ENCODE results near the gene GAPVD1.
"Not testable (repeated sequence)": the region's sequence is repeated elsewhere in the genome, so short reads cannot be mapped to it uniquely, and the experiment has no call there.

GAPVD1 gene

DNA sequence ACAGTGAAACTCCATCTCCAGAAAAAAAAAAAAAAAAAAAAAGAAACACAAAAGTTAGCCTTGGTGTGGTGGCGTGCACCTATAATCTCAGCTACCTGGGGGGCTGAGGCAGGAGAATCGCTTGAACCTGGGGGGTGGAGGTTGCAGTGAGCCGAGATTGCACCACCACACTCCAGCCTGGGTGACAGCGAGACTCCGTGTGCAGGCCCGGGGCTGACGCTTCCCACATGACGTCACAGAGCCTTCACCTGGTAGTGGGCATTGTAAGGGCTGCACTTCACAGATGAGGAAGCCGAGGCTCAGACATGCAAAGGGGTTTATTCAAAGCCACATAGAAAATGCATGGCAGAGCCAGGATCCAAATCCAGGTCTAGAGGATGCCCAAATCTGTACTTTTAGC is 114.2 kb downstream of the GAPVD1 start:
- DNase-seq, result no peak

DNA sequence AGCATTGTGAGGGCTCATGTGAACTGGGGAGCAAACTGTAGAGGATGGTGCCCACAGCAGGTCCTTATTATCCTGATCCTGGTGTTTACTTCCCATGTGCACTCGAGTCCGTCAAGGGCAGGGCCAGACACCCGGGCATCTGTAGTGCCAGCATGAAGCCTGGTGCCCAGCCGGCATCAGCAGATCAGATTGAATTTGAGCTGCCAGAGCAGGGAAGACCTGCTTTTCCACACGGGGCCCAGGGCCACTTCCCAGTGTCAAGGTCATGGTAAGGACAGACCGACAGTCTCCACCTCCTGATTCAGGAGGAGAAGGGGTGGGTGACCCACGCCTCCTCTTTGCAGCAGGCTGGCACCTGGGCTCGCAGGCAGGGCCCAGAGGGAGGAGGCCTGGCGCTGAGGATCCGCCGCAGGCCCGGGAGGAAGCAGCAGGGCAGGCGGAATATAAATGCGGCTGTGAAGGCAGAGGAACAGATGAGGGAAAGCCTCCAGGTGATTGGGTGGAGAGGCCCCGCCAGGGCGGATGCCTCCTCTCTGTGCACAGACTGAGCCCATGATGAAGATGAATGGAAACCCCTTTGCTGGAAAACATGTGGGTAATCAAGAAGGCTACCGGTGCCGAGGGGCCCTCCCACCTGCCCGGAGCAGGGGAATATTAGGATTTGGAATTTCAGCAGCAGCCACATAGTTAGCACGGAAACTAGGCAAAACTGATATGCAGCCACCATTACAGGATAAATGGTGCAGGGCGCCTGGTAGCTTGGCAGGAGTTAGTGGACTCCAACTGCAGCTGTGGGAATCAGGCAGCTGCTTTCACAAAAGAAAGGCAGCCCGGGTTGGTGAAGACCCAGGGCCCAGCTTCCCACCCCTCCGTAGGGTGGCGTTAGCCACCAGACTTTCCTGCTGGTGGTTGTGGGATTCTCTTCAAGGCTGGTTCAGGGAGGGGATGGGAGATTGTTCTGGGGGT is 114.9 kb downstream of the GAPVD1 start:
- DNase-seq, result no peak

DNA sequence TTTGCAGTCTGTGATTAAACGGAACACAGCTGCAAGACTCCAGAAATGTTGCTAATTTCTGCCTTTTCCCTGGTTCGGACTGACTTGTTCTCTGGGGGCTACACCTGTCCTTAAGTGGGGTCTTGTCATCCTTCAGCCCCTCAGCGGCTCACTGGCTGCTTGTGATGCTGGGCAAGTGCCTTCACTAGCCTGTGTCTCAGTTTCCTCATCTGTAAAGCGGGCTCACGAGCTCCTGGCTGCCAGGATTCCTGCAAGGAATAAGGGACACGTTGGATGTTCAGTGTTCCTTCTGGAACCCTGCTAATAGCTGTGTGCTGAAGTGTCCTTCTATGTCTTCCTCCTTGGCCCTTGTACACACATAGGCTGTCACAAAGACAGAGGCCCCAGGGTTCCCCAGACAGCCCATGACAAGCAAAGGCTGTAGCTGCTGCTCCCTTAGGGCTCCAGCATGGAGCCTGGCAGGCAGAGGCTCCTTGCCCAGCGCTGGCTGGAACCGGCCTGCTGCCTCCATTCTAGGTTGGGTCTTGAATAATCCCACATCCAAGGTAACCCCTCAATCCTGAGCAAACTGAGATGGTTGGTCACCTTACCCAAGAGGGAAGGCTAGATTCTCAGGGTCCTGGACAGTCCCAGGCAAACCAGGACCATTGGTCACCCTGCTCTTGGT is 116.1 kb downstream of the GAPVD1 start:
- no peak for DNase-seq

DNA sequence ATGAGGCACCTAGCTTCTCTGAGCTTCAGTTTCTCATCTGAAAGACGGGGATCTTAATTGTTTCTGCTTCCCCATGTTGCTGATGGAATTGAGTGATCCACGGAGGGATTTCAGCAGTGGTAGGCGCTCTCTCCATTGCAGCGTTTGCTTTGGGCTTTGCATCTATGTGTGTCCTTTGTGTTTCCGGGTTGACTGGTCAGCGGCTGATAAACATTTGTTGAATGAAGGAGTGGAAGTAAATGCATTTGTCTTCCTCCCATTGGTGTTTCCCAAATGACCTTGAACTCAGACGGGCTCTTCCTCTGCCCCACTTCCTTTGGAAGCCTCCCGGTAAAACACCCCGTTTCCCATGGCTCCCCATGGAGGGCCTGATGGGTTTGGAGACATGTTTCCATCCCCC is 117.2 kb downstream of the GAPVD1 start:
- no peak for DNase-seq

DNA sequence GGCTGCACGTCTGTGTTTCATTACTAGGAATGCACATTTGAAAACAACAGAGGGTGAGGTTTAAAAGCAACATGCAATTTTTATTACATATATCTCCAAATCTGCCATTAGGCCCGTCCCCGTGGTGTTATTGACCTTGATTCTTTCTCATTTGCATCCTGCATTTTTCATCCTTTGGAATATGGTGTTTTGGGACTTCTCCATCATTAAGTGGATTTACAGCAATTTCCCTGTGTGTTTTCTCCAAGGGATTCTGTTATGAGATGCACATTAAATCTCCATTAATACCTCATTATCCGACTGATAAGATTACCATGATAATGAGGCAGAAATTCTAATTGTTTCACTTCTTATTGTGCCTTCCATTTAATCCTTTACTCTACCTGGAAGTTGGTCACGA is 117.6 kb downstream of the GAPVD1 start:
- no peak for DNase-seq

DNA sequence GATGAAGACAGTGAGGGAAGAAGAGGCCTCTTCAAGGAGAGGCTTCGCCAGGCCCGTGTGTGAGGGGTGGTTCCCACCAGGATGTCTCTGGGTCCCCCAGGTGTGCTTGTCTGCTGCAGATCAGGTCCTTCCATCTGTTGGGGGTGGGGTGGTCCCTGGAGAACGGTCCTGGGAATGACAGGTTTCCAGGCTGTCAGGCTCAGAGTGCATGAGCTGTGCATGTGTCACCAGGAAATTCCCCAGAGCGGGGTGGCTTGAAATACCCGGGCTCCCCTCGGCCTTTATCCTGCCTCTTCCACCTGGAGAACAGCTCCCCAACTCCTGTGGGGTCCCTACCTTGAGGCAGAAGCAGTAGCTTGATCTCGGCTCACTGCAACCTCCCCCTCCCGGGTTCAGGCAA is 118.8 kb downstream of the GAPVD1 start:
- no peak for DNase-seq

DNA sequence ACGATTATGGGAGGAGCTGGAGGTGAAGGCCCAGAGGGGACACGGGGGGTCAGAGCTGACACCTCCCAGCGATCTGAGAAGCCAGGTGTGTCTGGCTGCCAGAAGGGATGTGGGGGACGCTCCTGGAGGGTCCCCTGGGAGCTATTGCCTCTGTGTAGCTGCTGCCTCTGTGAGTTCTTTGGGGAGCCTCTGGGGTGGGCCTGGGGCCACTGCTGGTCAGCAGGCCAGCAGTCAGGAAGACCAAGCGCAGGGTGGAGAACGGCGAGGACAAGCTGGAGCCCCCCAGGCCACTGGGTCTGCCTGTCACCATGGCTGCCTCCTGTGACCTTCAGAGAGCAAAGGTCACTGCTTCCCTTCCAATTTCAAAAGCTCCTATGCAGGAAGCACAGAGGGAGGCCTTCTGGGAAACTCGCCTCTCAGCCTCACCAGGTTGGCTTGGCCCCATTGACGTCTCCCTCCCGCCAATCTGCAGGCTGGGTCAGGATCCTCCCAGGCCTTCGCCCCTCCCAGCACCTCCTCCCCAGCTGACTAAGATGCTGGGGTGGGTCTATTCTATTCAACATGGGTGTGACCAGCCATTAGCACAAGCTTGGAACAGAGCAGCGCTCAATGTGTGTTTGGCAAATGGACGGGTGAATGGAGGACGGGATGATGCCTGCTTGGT is 126.4 kb downstream of the GAPVD1 start:
- DNase-seq, result no peak

DNA sequence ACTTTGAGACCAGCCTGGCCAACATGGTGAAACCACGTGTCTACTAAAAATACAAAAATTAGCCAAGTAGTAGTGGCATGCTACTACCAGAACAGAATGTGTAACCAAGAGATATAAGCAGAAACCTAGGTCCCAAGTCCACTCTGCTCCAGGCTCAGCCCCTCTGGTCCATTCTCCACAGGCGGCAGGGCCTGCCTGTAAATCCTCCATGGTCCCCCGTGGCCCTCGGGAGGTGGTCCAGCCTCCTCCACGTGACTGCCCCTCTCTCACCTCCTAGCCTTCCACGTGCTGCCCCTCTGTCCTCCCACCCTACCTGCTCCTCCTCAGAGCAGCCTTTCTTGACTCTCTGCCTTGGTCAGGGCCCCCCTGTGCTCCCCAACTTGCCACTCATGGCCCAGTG is 127.4 kb downstream of the GAPVD1 start:
- no peak for DNase-seq

DNA sequence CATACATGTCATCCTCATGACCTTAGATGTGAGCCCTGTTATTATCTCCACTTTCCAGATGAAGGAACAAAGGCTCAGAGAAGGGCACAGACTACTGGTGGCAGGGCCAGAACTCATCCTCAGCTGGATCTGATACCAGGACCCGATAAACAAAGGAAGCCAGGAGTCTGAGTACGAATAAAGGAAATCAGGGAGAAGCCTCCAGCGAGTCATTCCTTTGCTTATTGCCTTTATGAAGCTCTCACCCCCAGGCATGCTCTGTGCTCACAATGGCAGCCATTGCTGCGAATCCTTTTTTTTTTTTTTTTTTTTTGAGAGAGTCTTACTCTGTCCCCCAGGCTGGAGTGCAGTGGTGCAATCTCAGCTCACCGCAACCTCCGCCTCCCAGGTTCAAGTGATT is 130.1 kb downstream of the GAPVD1 start:
- peak; percentile 35 for DNase-seq

DNA sequence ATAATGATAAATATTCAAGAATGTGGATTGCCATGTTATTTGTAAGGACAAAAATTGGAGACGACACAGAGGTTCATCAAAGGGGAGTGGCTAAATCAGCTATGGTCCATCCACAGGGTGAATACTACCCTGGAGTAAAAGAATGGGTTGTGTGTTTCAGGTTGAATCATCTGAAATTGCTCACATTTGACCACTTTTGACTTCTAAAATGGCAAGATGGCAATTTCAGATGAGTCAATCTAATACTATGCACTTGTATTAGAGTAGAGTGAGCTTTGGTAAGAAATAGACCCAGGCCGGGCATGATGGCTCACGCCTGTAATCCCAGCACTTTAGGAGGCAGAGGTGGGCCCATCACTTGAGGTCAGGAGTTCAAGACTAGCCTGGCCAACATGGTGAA is 131.8 kb downstream of the GAPVD1 start:
- peak; percentile 22 for DNase-seq

DNA sequence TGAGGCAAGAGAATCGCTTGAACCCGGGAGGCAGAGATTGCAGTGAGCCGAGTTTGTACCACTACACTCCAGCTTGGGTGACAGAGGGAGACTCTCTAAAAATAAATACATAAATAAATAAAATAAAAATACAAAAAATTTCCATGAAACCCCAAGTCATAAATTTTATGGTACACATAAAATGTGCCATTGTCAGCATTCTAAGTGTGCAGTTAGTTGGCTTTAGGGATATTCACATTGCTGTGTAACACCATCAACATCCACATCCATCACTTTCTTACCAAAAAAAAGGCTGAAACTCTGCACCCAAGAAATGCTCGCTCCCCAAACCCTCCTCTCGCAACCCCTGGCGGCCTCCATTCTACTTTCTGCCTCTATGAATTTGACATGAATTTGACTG is 135.2 kb downstream of the GAPVD1 start:
- DNase-seq, result no peak

DNA sequence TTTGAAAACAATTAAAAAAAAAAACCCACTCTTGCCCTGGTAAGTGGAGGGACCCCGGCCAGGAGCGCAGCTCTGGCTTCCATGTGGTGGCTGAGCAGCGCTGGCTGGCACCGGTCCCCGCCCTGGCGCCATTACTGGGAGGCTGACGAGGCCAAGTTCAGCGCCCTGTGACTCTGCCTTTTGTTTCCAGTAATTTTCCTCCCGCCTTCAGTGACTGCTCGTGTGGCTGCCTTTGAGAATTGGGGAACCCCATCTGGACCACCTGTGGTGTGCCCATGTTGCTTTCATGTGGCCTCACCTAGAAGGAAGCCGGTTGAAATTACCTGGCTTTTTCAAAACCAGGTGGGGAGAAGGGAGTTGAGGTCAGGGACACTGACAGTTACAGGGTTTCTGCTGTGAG is 136.1 kb downstream of the GAPVD1 start:
- no peak for DNase-seq

DNA sequence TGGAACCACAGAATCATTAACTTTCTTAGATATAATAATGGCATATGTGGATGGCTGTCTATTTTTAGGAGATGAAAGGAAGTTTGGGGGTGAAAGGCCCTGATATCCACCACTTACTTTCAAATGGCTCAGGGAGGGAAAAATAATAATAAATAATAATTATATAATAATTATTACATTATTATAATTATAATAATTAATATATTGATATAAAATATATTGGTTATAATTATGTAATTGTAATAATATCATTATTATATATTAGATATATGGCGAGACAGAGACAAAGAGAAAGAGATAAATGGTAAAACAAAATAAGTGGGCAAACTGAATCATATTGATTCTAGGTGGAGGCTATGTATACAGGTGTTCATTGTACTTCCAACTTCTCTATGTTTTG is 136.6 kb downstream of the GAPVD1 start:
- no peak for DNase-seq

DNA sequence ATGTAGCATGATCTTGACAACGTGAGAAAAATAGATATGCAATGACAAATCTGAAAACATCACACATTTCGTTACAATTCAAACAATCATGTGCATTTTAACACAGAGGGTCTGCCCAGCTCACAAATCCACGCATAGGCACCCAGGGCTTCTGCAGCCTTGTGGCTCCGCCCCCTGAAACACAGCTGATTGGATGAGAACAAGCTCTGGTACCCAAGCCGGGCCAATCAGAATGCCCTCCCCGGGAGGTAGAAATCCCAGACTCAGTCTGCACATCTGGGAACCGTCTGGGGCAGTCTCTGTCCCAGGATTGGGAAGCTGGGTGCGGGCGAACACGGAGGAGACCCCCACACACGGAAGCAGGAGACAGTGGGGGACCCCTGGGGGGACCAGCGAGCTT is 137.5 kb downstream of the GAPVD1 start:
- DNase-seq, result no peak

DNA sequence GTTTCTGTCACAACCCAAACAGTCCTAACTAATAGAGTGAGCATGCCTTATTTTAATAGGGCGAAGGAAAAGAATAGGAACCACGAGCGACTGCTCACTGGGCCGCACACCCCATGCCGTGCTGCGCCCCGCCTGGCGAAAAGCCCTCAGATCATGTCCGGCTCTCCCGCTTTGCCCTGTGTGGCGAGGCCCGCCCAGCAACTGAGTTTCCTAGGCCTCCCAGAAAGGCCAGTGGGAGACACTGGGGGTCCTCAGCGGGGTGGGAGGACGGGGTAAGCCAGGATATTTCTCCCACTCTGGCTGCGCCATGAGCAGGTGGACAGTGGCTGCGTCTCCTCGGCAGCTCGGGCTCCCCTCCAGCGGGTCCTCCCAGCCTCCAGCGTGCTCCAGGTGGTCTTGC is 138.0 kb downstream of the GAPVD1 start:
- DNase-seq, result no peak

DNA sequence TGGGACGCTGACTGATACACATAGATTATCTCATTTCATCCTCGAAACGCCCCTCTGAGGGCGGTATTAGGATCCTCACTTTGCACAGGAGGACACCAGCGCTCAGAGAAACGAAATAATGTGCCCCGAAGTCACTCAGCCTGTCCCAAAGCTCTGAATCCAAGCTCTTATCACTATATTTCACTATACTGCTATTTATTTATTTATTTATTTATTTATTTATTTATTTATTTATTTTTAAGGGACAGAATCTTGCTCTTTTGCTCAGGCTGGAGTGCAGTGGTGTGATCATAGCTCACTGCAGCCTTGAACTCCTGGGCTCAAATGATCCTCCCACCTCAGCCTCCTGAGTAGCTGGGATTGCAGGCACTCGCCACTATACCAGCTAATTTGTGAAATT is 138.6 kb downstream of the GAPVD1 start:
- DNase-seq, result not testable (repeated sequence)

DNA sequence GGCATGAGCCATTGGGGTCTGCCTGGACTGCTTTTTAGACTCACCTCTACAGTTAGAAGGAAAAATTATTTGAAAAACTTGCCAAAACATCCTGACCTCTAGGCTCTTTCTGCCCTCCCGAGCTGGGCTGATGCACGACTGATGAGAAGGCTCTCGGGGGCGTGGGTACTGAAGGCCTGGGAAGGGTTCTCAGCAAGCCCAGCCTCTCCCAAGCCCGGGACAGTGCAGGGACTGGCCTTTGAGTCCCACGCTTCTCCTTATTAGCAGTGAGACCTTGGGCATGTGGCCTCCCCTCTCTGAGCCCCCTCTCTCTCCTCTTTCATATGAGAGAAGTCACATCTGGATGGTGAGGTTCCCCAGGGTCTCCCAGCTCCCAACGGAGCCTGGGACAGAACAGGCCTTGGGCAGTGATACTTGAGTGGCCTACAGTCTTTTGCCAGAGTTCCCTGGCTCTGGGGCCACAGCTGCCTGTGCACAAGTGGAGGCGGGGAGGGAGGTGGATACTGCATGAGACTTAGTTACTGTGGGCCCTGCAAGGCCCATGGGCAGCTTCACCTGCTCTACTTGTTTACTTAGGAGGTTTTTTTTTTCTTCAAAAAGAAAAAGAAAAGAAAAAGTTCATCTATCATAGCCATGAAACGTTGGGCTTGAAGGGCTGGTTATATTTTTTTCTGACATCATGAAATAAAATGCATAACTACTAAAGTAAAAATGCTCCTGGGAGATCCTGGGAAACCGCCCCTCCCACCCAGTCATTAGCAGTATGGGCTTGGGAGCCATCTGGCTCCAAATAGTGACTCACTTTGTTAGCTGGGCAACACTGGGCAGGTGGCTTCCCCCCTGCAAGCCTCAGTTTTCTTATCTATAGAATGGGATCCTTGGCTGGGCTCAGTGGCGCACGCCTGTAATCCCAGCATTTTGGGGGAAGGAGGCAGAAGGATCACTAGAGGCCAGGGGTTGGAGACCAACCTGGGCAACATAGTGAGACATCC is 139.4 kb downstream of the GAPVD1 start:
- DNase-seq, result peak; percentile 19

DNA sequence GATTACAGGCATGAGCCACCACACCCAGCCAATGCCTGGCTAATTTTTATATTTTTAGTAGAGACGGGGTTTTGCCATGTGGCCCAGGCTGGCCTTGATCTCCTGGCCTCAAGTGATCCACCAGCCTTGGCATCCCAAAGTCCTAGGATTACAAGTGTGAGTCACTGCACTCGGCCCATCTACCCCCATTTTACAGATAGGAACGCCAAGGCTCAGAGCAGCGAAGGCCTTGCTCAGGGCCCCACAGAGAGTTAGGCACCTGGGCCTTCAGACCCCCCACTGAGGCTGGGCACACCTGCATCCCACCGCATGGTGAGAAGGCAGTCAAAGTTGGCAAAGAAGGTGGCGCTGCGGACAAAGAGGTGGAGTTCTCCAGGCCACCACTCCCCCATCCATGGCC is 143.1 kb downstream of the GAPVD1 start:
- no peak for DNase-seq

DNA sequence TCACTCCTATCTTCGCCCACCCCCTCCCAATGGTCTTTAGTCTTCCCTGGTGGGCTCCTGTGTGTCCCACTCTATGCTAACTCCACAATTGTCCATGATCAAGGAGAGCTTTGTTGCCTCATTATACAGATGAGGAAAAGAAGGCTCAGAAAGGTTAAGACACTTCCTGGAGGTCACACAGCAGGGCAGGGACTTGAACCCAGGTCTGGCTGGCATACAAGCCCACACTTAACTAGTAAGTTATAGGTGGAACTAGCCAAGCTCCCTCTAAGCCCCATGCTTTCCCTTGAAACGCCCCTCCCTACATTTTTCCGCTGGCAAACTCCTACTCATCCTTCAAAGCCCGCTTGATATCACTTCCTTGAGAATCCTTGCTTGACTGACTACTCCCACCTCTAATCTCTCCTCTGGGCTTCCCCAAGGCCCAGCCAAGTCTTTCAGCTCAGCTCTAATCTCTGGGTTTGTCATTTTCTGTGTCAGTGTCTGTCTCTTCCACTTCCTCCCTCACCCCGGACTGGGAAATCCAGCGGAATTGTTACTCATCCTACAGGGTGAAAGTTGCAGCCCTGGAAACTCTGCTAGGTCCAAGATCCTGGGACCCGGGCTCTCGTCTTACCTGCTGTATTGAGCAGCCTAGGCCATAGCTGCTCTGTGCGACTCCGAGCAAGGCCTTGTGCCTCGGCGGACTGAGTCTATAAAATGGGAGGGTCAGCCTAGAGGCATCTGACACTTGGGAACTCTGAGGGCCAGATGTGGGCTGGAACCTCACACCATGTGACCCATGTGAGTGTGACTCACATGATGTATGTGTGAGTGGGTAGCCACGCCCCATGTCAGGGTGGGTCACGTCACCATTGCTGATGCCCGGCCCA is 144.5 kb downstream of the GAPVD1 start:
- DNase-seq, result peak; percentile 21

DNA sequence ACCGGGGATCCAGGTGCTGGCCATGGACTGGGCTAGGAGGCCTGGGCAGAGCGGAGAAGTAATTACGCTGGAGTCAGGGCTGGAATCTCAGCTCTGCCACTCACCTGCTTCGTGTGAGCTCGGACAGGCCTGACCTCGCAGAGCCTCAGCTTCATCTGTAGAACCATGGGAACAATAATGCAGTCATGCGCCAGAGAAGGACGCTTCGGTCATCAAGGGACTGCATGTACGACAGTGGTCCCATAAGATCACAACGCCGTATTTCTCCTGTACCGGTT is 145.1 kb downstream of the GAPVD1 start:
- DNase-seq, result no peak

DNA sequence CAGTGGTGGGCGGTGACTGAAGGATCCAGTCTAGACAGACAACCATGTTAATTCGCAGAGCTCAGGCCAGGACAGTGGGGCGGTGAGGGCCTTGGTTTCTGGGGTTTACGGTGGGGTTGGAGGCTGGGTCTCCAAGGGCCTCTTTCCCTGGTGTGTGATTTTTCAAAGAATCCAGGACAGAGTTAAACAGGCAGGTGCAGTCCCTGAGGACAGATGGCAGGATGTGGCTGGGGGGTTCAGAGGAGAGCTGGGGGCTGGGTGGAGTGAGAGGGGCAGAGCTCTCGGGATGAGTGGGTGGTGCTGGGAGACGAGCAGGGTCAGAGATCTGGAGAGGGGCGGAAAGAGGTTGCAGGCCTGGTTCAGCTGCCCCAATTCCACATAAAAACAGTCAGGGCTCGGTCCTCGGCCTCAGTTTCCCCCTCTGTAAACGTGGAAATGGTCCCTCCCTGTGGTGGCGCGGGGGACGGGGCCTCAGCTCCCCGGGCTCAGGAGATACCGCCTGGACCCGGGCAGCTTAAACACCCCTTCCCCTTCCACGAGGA is 145.9 kb downstream of the GAPVD1 start:
- no peak for DNase-seq
